B cell (primary cell): ENCODE measurements around the gene MFSD12.

Experiments used
- EZH2 ChIP-seq: IDR thresholded peaks from 2 replicates; pipeline ENCODE4 v1.6.1; 2012; ENCODE audit warnings: borderline replicate concordance, low read depth, mild to moderate bottlenecking, moderate library complexity, low read length; ENCODE audit not compliant: insufficient read depth, poor library complexity, severe bottlenecking
- TF ChIP-seq, protein P1 (sequence below): fragments of 200-600 bp; IDR thresholded peaks from one replicate; pipeline ENCODE4 v1.8.0; 2022; ENCODE audit warnings: antibody characterized with exemption, mild to moderate bottlenecking

DNA sequence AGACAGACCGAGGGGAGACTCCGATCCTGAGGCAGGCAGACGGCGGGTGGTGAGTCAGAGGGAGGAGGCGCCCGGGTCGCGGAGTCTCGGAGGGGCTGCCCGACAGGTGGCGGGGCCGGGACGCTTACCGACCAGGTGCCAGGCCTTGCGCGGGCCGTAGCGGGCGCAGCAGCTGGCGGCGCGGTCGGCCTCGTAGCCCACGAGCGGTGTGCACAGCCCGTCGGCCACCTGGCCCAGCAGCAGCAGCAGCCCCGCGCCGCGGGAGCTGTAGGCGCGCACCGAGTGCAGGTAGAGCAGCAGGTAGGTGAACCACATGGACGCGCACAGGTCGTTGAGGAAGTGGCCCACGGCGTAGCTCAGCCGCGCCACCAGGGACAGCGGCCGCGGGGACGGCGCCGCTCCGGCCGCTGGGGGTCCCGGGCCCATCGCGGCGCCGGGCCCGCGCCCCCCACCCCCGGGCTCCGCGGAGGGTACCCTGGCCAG is 367 bp downstream of the MFSD12 start:
- no peak for TF ChIP-seq EZH2
- TF ChIP-seq, protein P1, sequence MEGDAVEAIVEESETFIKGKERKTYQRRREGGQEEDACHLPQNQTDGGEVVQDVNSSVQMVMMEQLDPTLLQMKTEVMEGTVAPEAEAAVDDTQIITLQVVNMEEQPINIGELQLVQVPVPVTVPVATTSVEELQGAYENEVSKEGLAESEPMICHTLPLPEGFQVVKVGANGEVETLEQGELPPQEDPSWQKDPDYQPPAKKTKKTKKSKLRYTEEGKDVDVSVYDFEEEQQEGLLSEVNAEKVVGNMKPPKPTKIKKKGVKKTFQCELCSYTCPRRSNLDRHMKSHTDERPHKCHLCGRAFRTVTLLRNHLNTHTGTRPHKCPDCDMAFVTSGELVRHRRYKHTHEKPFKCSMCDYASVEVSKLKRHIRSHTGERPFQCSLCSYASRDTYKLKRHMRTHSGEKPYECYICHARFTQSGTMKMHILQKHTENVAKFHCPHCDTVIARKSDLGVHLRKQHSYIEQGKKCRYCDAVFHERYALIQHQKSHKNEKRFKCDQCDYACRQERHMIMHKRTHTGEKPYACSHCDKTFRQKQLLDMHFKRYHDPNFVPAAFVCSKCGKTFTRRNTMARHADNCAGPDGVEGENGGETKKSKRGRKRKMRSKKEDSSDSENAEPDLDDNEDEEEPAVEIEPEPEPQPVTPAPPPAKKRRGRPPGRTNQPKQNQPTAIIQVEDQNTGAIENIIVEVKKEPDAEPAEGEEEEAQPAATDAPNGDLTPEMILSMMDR: no peak
